Measurements from ENCODE around the gene ARHGEF3.
A peak's percentile ranks its signal among the peaks of the same experiment; 100 is the strongest.

ARHGEF3 gene

GRCh38 chr3:56772952-56773938, 28.5 kb downstream of the ARHGEF3 start:
- H3K56ac ChIP-seq (ENCODE audit: low read length): no peak overlapping the region
- no peak overlapping the region for H3K4ac ChIP-seq (ENCODE audit: low read depth, low read length)
- no peak overlapping the region for H3K18ac ChIP-seq (ENCODE audit: low read length)
- H2BK15ac ChIP-seq (replicated peaks; ENCODE audit: low read depth): no peak overlapping the region
- H3K27ac ChIP-seq (ENCODE audit: low read depth, low read length): no peak overlapping the region
- DNase-seq: no peak
- H2BK120ac ChIP-seq (ENCODE audit: low read depth, low read length): no peak overlapping the region
- H3K27me3 ChIP-seq (ENCODE audit: insufficient read depth, low read length, poor library complexity): no peaks in the 10 kb centered on the region
- H3K4me1 ChIP-seq (ENCODE audit: control insufficient read depth, low read depth, low read length): no peaks in the 10 kb centered on the region
- H2BK5ac ChIP-seq (ENCODE audit: low read length): no peak overlapping the region
- H3K36me3 ChIP-seq (ENCODE audit: control insufficient read depth, insufficient read depth, low read length): no peaks in the 10 kb centered on the region
- H3K4me3 ChIP-seq (ENCODE audit: low read length): no peak overlapping the region
- H3K9ac ChIP-seq (ENCODE audit: low read length): no peak overlapping the region
- H3K4me2 ChIP-seq (ENCODE audit: low read length): no peak overlapping the region
- H3K23ac ChIP-seq (ENCODE audit: low read length): no peak overlapping the region
- no peak overlapping the region for H2AK5ac ChIP-seq (ENCODE audit: low read length)
- no CpG with 5 or more reads among the region's 16 CpGs for WGBS (ENCODE audit: extremely low coverage, insufficient coverage, low lambda C conversion rate)
- H4K8ac ChIP-seq (ENCODE audit: low read depth, low read length): no peak overlapping the region
- no peaks in the 10 kb centered on the region for H3K79me2 ChIP-seq (ENCODE audit: control insufficient read depth, insufficient read depth, low read length)
- H3K79me1 ChIP-seq (ENCODE audit: low read length): no peaks in the 10 kb centered on the region
- no peak overlapping the region for H4K5ac ChIP-seq (ENCODE audit: low read length)

GRCh38 chr3:56771376-56771775, 30.4 kb downstream of the ARHGEF3 start:
- Histone ChIP-seq H3K23ac (ENCODE audit: low read length) (no peak overlapping the region), H3K79me2 (ENCODE audit: control insufficient read depth, insufficient read depth, low read length) (no peaks in the 10 kb centered on the region), H3K27me3 (ENCODE audit: insufficient read depth, low read length, poor library complexity) (no peaks in the 10 kb centered on the region), H3K4me1 (ENCODE audit: control insufficient read depth, low read depth, low read length) (no peaks in the 10 kb centered on the region), H3K36me3 (ENCODE audit: control insufficient read depth, insufficient read depth, low read length) (no peaks in the 10 kb centered on the region), H3K4ac (ENCODE audit: low read depth, low read length) (no peak overlapping the region), H3K79me1 (ENCODE audit: low read length) (no peaks in the 10 kb centered on the region), H2BK5ac (ENCODE audit: low read length) (no peak overlapping the region), H3K27ac (ENCODE audit: low read depth, low read length) (no peak overlapping the region), H3K9ac (ENCODE audit: low read length) (no peak overlapping the region), H4K8ac (ENCODE audit: low read depth, low read length) (no peak overlapping the region), H4K5ac (ENCODE audit: low read length) (no peak overlapping the region), H3K56ac (ENCODE audit: low read length) (no peak overlapping the region), H3K18ac (ENCODE audit: low read length) (no peak overlapping the region), H3K4me3 (ENCODE audit: low read length) (no peak overlapping the region), H2BK15ac (replicated peaks; ENCODE audit: low read depth) (no peak overlapping the region), H2BK120ac (ENCODE audit: low read depth, low read length) (no peak overlapping the region), H2AK5ac (ENCODE audit: low read length) (no peak overlapping the region), H3K4me2 (ENCODE audit: low read length) (no peak overlapping the region)
- no peak for DNase-seq

DNA sequence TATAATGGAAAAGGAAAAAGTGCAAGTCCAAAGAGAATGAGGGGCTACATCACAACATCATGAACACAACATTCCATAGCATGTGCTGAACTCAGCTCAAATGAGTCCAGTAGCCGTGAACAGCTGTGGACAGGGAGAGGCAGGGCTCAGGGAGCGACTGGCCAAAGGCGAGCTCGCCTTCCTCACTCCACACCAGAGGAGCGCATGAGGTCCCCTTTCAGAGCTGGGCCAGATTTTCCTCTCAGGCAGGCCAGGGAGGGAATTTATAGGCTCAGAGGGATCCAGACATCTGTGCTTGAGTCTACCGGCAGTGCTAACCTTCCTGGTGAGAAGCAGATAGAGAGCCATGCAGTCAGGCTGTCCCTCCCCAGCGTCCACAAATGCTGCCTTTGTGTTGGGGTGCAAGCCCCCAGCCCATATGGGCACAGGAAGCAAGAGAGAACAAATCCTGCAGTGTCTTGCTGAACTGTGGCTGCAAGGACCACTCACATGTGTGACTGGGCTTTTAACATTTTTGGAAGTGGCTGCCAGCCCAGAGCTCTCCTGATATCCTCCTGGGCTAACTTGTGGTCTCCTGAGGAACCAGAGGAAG, 32.5 kb downstream of the ARHGEF3 start:
- H3K36me3 ChIP-seq (ENCODE audit: control insufficient read depth, insufficient read depth, low read length): no peaks in the 10 kb centered on the region
- no peaks in the 10 kb centered on the region for H3K79me1 ChIP-seq (ENCODE audit: low read length)
- DNase-seq: no peak
- H3K4me1 ChIP-seq (ENCODE audit: control insufficient read depth, low read depth, low read length): no peaks in the 10 kb centered on the region
- no peak overlapping the region for H3K4me3 ChIP-seq (ENCODE audit: low read length)
- H3K56ac ChIP-seq (ENCODE audit: low read length): peak overlapping the region; percentile 37
- H2BK5ac ChIP-seq (ENCODE audit: low read length): no peak overlapping the region
- H4K8ac ChIP-seq (ENCODE audit: low read depth, low read length): no peak overlapping the region
- H2AK5ac ChIP-seq (ENCODE audit: low read length): no peak overlapping the region
- H3K27me3 ChIP-seq (ENCODE audit: insufficient read depth, low read length, poor library complexity): no peaks in the 10 kb centered on the region
- no peak overlapping the region for H3K27ac ChIP-seq (ENCODE audit: low read depth, low read length)
- no peak overlapping the region for H3K9ac ChIP-seq (ENCODE audit: low read length)
- no peak overlapping the region for H3K4ac ChIP-seq (ENCODE audit: low read depth, low read length)
- no peak overlapping the region for H3K23ac ChIP-seq (ENCODE audit: low read length)
- no peak overlapping the region for H2BK120ac ChIP-seq (ENCODE audit: low read depth, low read length)
- H2BK15ac ChIP-seq (replicated peaks; ENCODE audit: low read depth): no peak overlapping the region
- H3K18ac ChIP-seq (ENCODE audit: low read length): no peak overlapping the region
- WGBS (ENCODE audit: extremely low coverage, insufficient coverage, low lambda C conversion rate): no CpG with 5 or more reads among the region's 7 CpGs
- H3K79me2 ChIP-seq (ENCODE audit: control insufficient read depth, insufficient read depth, low read length): no peaks in the 10 kb centered on the region
- H4K5ac ChIP-seq (ENCODE audit: low read length): no peak overlapping the region
- H3K4me2 ChIP-seq (ENCODE audit: low read length): no peak overlapping the region

- H3K27me3 ChIP-seq (ENCODE audit: insufficient read depth, low read length, poor library complexity): no peaks in the 10 kb centered on the region
- no peak overlapping the region for H2BK120ac ChIP-seq (ENCODE audit: low read depth, low read length)
- no CpG with 5 or more reads among the region's 6 CpGs for WGBS (ENCODE audit: extremely low coverage, insufficient coverage, low lambda C conversion rate)
- H2BK5ac ChIP-seq (ENCODE audit: low read length): no peak overlapping the region
- no peak overlapping the region for H3K27ac ChIP-seq (ENCODE audit: low read depth, low read length)
- no peak for DNase-seq
- no peak overlapping the region for H2AK5ac ChIP-seq (ENCODE audit: low read length)
- no peaks in the 10 kb centered on the region for H3K79me2 ChIP-seq (ENCODE audit: control insufficient read depth, insufficient read depth, low read length)
- H4K5ac ChIP-seq (ENCODE audit: low read length): no peak overlapping the region
- no peak overlapping the region for H4K8ac ChIP-seq (ENCODE audit: low read depth, low read length)
- H3K4me2 ChIP-seq (ENCODE audit: low read length): no peak overlapping the region
- H3K4me3 ChIP-seq (ENCODE audit: low read length): no peak overlapping the region
- no peak overlapping the region for H2BK15ac ChIP-seq (replicated peaks; ENCODE audit: low read depth)
- no peak overlapping the region for H3K56ac ChIP-seq (ENCODE audit: low read length)
- no peak overlapping the region for H3K18ac ChIP-seq (ENCODE audit: low read length)
- H3K4ac ChIP-seq (ENCODE audit: low read depth, low read length): no peak overlapping the region
- no peak overlapping the region for H3K9ac ChIP-seq (ENCODE audit: low read length)
- H3K79me1 ChIP-seq (ENCODE audit: low read length): no peaks in the 10 kb centered on the region
- no peaks in the 10 kb centered on the region for H3K36me3 ChIP-seq (ENCODE audit: control insufficient read depth, insufficient read depth, low read length)
- H3K23ac ChIP-seq (ENCODE audit: low read length): no peak overlapping the region
- no peaks in the 10 kb centered on the region for H3K4me1 ChIP-seq (ENCODE audit: control insufficient read depth, low read depth, low read length)
Observed at GRCh38 chr3:56764904-56765547, 36.7 kb downstream of the ARHGEF3 start.

DNA sequence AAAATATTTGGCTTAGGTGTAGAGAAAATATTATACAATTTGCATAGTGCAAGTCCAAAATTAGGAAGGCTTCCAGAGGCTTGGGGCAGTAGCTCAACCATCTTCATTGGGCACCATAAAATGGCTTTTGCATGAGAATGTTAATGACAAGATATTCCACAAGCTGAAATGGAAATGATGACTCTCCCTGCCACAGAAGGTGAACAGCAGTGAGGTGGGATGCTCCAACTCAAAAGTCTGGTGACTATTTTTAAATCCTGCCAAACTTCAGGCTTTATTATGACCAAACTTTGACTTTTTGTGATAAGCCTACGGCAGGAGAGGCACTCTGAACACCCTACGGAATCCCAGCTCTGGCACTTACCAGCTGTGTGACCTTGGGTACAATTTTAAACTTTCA, 37.6 kb downstream of the ARHGEF3 start:
- DNase-seq: no peak
- H3K4me3 ChIP-seq (ENCODE audit: low read length): no peak overlapping the region
- H4K5ac ChIP-seq (ENCODE audit: low read length): no peak overlapping the region
- no peaks in the 10 kb centered on the region for H3K4me1 ChIP-seq (ENCODE audit: control insufficient read depth, low read depth, low read length)
- no peaks in the 10 kb centered on the region for H3K79me1 ChIP-seq (ENCODE audit: low read length)
- no peak overlapping the region for H3K18ac ChIP-seq (ENCODE audit: low read length)
- no peak overlapping the region for H4K8ac ChIP-seq (ENCODE audit: low read depth, low read length)
- no peak overlapping the region for H3K27ac ChIP-seq (ENCODE audit: low read depth, low read length)
- no peak overlapping the region for H2BK5ac ChIP-seq (ENCODE audit: low read length)
- no peaks in the 10 kb centered on the region for H3K36me3 ChIP-seq (ENCODE audit: control insufficient read depth, insufficient read depth, low read length)
- no peak overlapping the region for H2AK5ac ChIP-seq (ENCODE audit: low read length)
- WGBS (ENCODE audit: extremely low coverage, insufficient coverage, low lambda C conversion rate): no CpG with 5 or more reads among the region's 2 CpGs
- H2BK15ac ChIP-seq (replicated peaks; ENCODE audit: low read depth): no peak overlapping the region
- H3K23ac ChIP-seq (ENCODE audit: low read length): no peak overlapping the region
- H3K79me2 ChIP-seq (ENCODE audit: control insufficient read depth, insufficient read depth, low read length): no peaks in the 10 kb centered on the region
- H3K4me2 ChIP-seq (ENCODE audit: low read length): no peak overlapping the region
- no peak overlapping the region for H2BK120ac ChIP-seq (ENCODE audit: low read depth, low read length)
- H3K4ac ChIP-seq (ENCODE audit: low read depth, low read length): no peak overlapping the region
- H3K9ac ChIP-seq (ENCODE audit: low read length): no peak overlapping the region
- H3K27me3 ChIP-seq (ENCODE audit: insufficient read depth, low read length, poor library complexity): no peaks in the 10 kb centered on the region
- no peak overlapping the region for H3K56ac ChIP-seq (ENCODE audit: low read length)

All from mesendoderm (in vitro differentiated cells).